A673 (cell line): Measurements from ENCODE around the gene TENM4. TPM values are rescaled to one million over a fixed set of nuclear protein-coding genes. Genes with fewer than 3 reads are reported as not detected.

Experiments used
- BruUV-seq: library from RNA; stranded (reverse); fragments of 400-500 nt; replicated peaks from 2 replicates; lab custom pipeline; 2021; lab: Mats Ljungman, UMichigan
- CTCF ChIA-PET: fragments of 300-600 bp; sonication (Branson Sonifier 250); formaldehyde crosslinking; loops from one replicate; lab custom pipeline; 2022; ENCODE audit warnings: antibody characterized with exemption; lab: Charles Lee
- POLR2A ChIA-PET: fragments of 300-600 bp; sonication (Branson Sonifier 250); formaldehyde crosslinking; loops from one replicate; lab custom pipeline; 2022; ENCODE audit warnings: antibody characterized with exemption; ENCODE audit not compliant: low non-redundant PET; lab: Charles Lee
- DNase-seq: peaks from one replicate; pipeline ENCODE4 v3.0.0-alpha.2; 2015; ENCODE audit warnings: low spot score
- H3K27ac ChIP-seq: fragments of 200-600 bp; sonication (generic); 2 replicates; pipeline ENCODE4 v1.5.1; 2016; ENCODE audit warnings: mixed run types, low read depth, mild to moderate bottlenecking, mixed read lengths, antibody characterized with exemption, low read length; ENCODE audit not compliant: poor library complexity, severe bottlenecking
- H3K27me3 ChIP-seq: fragments of 200-600 bp; sonication (generic); replicated peaks from 2 replicates; pipeline ENCODE4 v1.6.1; 2017; ENCODE audit warnings: mixed run types, low read depth, mild to moderate bottlenecking, mixed read lengths, antibody characterized with exemption, low read length; ENCODE audit not compliant: insufficient read depth, poor library complexity
- H3K36me3 ChIP-seq: fragments of 200-600 bp; sonication (generic); 2 replicates; pipeline ENCODE4 v1.6.1; 2016; ENCODE audit warnings: mixed run types, mild to moderate bottlenecking, mixed read lengths, antibody characterized with exemption, low read length; ENCODE audit not compliant: insufficient read depth, poor library complexity, severe bottlenecking
- H3K4me1 ChIP-seq: fragments of 200-600 bp; sonication (generic); 2 replicates; pipeline ENCODE4 v1.6.1; 2017; ENCODE audit warnings: mixed run types, mild to moderate bottlenecking, mixed read lengths, antibody characterized with exemption, low read length; ENCODE audit not compliant: insufficient read depth, poor library complexity, severe bottlenecking
- H3K4me3 ChIP-seq: fragments of 200-600 bp; sonication (generic); 2 replicates; pipeline ENCODE4 v1.5.1; 2016; ENCODE audit warnings: low read depth, mixed run types, mild to moderate bottlenecking, mixed read lengths, low read length; ENCODE audit not compliant: poor library complexity, severe bottlenecking
- H3K9me3 ChIP-seq: fragments of 200-600 bp; sonication (generic); 2 replicates; pipeline ENCODE4 v1.6.1; 2016; ENCODE audit warnings: mixed run types, low read depth, mild to moderate bottlenecking, mixed read lengths, antibody characterized with exemption, low read length; ENCODE audit not compliant: poor library complexity, severe bottlenecking
- CTCF ChIP-seq: fragments of 300-800, 200-600 bp; sonication (generic); conservative IDR thresholded peaks from 2 replicates; pipeline ENCODE4 v1.5.1; 2017; ENCODE audit warnings: low read depth, mild to moderate bottlenecking, antibody characterized with exemption, low read length, moderate library complexity, mixed read lengths
- EZH2 ChIP-seq: fragments of 200-600 bp; sonication (generic); IDR thresholded peaks from 2 replicates; pipeline ENCODE4 v1.6.1; 2017; ENCODE audit warnings: borderline replicate concordance, low read depth, mild to moderate bottlenecking, mixed read lengths, antibody characterized with exemption, low read length; ENCODE audit not compliant: poor library complexity, severe bottlenecking
- intact Hi-C: fragments of 100-400 bp; cut with micrococcal nuclease; formaldehyde crosslinking; loops from one replicate; pipeline ENCODE4 v1.10.0; 2022; ENCODE audit not compliant: unreplicated experiment
- total RNA-seq: library from RNA; stranded (reverse); gene quantifications from 2 replicates; pipeline ENCODE4 v1.2.3, GENCODE V29; 2021

The TENM4 gene
- total RNA-seq, 1 experiment from 2014 or later = 0.11 TPM

- Histone ChIP-seq H3K4me1 (no peaks in the 10 kb centered on the region), H3K27ac (no peak overlapping the region), H3K27me3 (no peaks in the 10 kb centered on the region), H3K4me3 (no peak overlapping the region), H3K9me3 (no peaks in the 10 kb centered on the region), H3K36me3 (no peaks in the 10 kb centered on the region)
- CTCF ChIA-PET = no interaction called here
- POLR2A ChIA-PET = no interaction called here
- intact Hi-C loops = no loop called here
- TF ChIP-seq EZH2 (no peak), CTCF (no peak)
- BruUV-seq = no TSS peak
- DNase-seq = no peak
These were observed 76.9 kb downstream of the TENM4 start for GRCh38 chr11:79363861-79364378.

GRCh38 chr11:79363256-79363655 lies 77.6 kb downstream of the TENM4 start:
- BruUV-seq = no TSS peak
- H3K27me3 ChIP-seq = no peaks in the 10 kb centered on the region
- no peaks in the 10 kb centered on the region for H3K36me3 ChIP-seq
- intact Hi-C loops = no loop called here
- no peak for DNase-seq
- H3K4me1 ChIP-seq = no peaks in the 10 kb centered on the region
- TF ChIP-seq CTCF = no peak
- no peak for TF ChIP-seq EZH2
- ChIA-PET CTCF (no interaction called here), POLR2A (no interaction called here)
- H3K9me3 ChIP-seq = no peaks in the 10 kb centered on the region
- H3K4me3 ChIP-seq = no peak overlapping the region
- H3K27ac ChIP-seq = no peak overlapping the region

GRCh38 chr11:79362821-79363220 lies 78.0 kb downstream of the TENM4 start:
- Histone ChIP-seq H3K4me1 (no peaks in the 10 kb centered on the region), H3K4me3 (no peak overlapping the region), H3K27me3 (no peaks in the 10 kb centered on the region), H3K9me3 (no peaks in the 10 kb centered on the region), H3K36me3 (no peaks in the 10 kb centered on the region), H3K27ac (no peak overlapping the region)
- POLR2A ChIA-PET = no interaction called here
- no peak for DNase-seq
- CTCF ChIA-PET = interaction anchor here (0.6 kb wide), 1 partner anchor 422 kb away, joined by 3 read pairs; no protein-coding TSS in a partner anchor
- no TSS peak for BruUV-seq
- intact Hi-C loops = no loop called here
- no peak for TF ChIP-seq CTCF
- TF ChIP-seq EZH2 = no peak
